GM21447 (cell line): Measurements from ENCODE around the gene KIAA1671.

Source experiments
- ATAC-seq: cut with Tn5 transposase; IDR thresholded peaks from one replicate; pipeline ENCODE4 v1.9.1; 2021; ENCODE audit not compliant: unreplicated experiment

The KIAA1671 gene

GRCh38 chr22:25139062-25139461 lies 186.5 kb downstream of the KIAA1671 start:
- ATAC-seq: no peak

GRCh38 chr22:25142102-25142501 lies 189.6 kb downstream of the KIAA1671 start:
- no peak for ATAC-seq

DNA sequence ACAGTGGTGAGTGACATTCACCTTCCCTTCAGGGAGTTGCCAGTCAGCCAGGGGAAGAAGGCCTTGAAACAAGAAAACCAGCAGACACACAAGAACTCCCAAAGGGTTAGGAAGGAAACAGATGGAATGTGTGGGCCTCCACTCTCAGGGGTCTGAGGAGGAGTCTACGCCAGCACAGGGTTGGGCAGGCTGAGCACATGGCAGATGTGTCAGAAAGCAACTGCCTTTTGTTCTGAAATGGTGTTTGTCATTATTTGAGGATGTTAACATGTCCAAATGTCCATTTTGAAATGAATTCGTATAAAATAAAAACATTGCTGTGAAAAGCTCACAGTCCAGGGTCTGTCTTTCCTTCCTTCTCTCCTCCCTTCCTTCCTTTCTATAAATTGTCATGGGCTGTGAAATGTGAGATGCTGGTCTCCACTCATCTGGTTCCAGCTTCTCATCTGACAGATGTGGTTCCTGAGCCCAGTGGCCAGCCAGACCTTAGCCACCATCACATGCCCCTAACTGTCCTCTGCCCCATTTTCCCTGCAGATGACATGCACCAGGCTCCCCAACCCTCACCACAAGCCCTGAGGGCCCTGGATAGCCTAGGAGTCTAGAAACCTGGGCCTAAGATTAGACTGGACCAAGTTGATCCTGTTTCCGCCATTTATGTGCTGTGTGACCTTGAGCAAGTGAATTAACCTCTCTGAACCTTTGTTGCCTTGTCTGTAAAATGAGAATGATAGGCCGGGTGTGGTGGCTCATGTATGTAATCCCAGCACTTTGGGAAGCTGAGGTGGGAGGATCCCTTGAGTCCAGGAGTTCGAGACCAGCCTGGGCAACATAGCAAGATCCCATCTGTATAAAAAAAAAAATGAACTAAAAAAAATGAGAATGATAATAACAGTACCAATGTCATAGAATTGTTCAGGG lies 190.9 kb downstream of the KIAA1671 start:
- ATAC-seq: no peak

- no peak for ATAC-seq
Observed at GRCh38 chr22:25144522-25144921, 192.0 kb downstream of the KIAA1671 start.

DNA sequence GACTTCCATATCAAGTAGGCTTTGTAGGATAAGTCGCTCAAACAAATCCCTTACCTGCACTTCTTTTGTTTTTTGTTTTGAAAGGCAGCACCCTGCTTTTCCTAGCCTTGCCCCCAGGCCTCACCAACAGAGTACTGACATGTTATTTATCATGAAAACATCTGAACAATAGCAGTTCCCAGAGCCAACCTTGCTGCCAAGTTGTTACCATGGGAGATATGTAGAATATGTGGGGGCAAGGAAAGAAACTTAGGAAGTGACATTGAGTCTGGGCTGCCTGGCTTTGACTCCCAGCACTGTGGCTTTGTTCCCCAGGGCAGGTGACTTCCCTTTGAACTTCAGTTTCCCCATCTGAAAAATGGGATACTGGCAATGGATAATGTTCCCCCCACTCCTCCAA lies 193.8 kb downstream of the KIAA1671 start:
- no peak for ATAC-seq

GRCh38 chr22:25146906-25147641 lies 194.6 kb downstream of the KIAA1671 start:
- no peak for ATAC-seq

DNA sequence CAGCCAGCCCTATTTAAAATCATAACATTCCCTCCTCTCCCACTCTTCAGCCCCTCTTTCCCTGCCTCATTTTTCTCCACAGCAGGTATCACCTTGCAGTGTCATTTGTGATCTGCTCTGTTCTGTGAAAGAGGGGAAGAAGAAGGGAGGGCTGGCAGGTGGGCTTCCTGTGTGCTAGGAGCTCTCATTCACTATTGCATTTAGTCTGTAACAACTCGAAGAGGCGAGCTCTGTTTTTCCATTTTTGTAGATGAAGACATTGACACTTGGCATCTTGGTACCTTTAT lies 195.1 kb downstream of the KIAA1671 start:
- ATAC-seq: no peak

DNA sequence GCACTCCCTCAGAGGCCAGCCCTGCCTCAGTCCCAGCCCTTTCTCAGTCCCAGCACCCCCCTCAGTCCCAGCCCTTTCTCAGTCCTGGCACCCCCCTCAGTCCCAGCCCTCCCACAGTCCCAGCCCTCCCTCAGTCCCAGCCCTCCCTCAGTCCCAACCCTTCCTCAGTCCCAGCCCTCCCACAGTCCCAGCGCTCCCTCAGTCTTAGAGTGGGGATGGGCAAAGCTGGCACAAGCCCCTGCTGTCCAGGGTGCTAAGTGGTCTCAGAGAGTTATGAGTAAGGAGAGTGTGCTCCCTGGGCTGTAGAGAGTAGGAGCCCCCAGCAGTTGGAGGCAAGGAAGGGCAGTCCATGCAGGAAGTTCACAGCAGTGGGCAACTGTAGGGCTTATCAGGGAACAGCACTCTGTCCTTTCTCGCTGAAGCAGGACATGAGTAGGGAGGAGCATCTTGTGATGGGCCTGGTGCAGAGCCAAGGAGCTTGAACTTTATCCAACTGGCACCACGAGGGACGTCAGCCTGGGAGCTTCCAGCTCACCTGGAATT lies 195.7 kb downstream of the KIAA1671 start:
- ATAC-seq: no peak

DNA sequence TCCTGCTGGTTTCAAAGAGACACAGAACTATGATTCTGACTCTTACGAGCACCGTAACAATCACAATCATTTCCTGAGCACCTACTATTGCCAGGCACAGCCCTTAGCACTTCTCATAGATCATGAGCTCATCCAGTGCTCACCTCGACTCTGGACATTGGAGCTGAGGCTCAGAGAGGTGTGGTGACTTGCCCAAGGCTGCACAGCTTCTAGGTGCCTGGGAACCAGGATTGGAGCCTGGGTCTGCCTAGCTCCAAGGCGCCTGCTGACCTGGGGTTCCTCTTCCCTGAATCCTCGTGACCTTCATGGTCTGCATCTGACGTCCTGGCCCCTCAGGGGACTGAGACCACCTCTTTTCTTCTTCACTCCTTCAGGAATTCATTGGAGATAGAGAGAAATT lies 196.5 kb downstream of the KIAA1671 start:
- no peak for ATAC-seq

DNA sequence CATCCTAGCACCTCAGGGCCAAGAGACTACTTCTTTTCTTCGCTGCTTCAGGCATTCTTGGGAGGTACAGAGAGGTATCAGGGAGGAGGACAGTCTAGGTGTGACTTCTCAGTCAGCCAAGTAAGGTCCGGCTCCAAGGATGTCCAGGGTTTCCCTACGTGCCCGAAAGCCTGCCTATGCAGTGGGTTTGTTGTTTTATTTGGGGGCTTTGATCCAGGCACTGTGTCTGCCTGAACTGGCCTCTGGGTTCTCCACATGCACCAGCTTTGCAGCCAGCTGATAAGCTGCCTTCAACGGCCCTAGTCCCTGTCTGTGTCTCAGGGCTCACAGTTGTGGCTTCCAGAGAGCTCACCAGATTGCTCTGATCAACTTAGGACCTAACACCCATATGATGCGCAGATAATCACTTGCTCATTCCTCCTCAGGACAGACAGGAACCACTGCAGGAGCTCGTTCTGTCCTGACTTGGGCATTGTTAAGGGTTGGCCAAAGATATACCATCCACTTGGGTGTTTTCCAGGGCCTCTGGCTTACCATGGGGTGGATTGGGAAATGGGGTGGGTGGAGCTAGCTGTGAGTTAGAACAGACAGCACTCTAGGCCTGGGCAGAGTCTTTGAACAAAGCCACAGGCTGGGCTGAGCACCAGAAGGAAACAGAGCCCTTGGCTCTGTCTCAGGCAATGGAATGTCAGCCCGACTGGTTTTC lies 201.6 kb downstream of the KIAA1671 start:
- ATAC-seq: no peak

- ATAC-seq: no peak
Observed at GRCh38 chr22:25154667-25154999, 202.1 kb downstream of the KIAA1671 start.

DNA sequence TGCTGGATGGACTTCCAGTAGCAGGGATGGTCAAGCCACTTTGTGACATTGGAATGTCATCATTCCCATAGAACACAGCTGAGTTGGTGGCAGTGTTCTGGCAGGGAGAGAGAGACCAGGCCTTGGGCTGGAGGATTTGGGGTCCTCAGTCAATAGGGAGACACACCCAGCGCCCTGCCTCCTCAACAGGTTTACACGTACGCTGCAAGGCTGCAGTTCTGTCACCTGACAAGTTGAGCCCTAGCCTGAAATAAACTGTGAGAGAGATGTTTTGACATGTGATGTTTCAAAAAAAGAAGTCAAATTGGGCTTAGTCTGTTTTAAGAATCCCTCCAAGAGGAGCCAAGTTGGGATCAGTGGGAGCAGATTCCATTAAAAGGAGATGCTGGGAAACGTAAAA lies 204.2 kb downstream of the KIAA1671 start:
- ATAC-seq: no peak

- ATAC-seq: no peak
Observed at GRCh38 chr22:25159028-25159427, 206.5 kb downstream of the KIAA1671 start.

DNA sequence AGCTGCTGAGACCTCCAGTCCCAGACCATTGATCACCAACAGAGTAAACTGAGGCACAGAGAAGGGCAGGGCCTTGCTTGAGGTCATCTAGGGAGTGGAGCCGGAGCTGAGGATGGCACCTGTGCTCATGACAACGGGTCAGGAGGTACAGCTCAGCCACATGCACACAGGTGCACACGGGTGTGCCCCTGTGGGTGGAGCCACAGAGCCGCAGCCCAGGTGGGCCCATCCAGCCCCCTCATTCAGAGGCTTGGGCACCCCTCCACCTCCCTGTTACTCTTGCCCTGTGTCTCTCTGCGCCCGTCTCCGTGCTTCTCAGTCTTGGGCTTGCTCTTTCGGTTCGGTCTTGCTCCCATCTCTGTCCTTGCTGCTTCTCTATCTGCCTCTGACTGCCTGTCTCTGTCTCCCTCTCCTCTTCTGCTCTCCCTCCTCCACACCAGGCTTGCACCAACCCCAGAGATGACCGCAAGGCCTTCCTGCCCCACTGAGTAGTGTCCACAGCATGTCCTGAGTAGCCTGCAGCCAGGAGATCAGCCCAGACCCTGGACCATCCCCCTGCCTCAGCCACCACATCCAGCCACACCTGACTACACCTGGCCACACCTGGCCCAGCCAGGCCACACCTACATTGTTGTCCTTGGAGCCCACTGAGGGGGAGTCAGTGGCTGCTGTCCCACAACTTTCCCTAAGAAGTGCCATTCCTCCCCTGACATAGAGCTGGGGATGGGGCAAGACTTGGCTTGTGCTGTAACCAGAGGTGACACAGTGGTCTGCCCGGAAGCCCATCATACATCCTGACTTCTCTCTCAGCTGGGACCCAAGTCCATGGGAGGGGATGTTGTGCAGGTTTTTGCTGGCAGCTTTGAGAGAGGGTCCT lies 207.8 kb downstream of the KIAA1671 start:
- no peak for ATAC-seq

DNA sequence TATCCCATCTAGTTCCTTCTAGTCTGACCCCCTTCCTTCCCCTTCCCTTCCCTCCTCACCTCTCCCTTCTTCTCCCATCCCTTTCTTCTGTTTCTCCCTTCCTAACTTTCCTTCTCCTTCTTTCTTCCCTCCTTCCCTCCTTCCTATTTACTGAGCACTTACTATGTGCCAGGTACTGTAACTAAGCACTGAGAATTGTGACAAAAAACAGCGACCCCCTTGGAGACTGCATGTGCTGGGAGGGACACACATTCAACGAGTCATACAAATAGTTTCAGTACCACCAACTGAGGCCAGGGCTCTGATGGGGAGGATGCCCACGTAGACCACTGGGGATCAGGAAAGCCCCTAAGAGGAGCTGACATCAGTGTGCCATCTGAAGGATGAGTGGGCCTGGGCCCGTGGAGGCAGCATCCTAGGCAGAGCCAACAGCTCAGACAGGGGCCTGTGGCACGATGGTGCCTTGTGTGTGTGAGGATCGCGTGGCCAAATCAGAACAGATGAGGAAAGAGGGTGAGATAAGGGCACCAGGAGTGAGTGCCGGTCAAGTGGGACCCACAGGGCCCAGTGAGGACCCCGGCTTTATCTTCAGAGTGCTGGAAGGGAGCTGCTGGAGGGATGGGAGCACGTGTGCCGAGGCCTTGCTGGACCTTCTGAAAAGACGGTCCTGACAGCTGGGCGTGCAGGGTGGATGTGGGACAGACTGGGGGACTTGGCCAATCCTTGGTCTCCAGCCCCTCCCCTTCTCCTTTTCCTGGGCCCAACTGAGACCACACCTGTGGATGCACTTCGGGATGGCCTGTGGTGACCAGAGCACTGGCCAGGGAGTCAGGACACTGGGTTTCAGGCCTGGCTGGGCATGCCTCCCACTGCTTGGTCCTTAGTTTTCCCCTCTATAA lies 208.8 kb downstream of the KIAA1671 start:
- no peak for ATAC-seq

- no peak for ATAC-seq
Observed at GRCh38 chr22:25161916-25162530, 209.5 kb downstream of the KIAA1671 start.

DNA sequence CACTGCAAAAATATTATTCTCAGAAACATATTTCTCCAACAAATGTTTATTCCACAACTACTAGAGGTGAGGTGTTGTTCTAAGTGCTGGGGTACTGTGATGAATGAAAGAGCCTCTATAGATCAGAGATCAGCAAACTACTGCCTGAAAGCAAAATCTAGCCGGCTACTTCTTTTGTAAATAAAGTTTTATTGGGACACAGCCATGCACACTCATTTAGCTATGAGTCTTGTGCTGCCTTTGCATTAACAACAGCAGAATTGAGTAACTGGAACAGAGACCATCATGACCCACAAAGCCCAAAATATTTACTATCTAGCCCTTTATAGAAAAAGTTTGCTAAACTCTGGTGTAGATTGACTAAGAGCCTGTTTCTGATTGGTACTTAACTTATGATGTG lies 210.0 kb downstream of the KIAA1671 start:
- no peak for ATAC-seq

- no peak for ATAC-seq
Observed at GRCh38 chr22:25165785-25166184, 213.3 kb downstream of the KIAA1671 start.
